HepG2 (cell line): ENCODE measurements around the gene STN1. TPM values are rescaled to one million over a fixed set of nuclear protein-coding genes. Genes with fewer than 3 reads are reported as not detected.

ENCODE experiments used
- GATAD2A ChIP-seq: IDR thresholded peaks from 2 replicates; pipeline ENCODE4 v1.6.1; 2016
- ISL2 ChIP-seq: sonication (generic); formaldehyde crosslinking; IDR thresholded peaks from 2 replicates; pipeline ENCODE4 v1.5.0; 2020; ENCODE audit warnings: missing genetic modification reagents
- LCORL ChIP-seq, 2 experiments: fragments of 450-650 bp in 1 of 2; sonication (generic) in 1 of 2; formaldehyde crosslinking in 1 of 2; IDR thresholded peaks; 2 replicates each; pipeline versions ENCODE4 v1.5.0 to v1.6.1; 2017 to 2020; ENCODE audit warnings: antibody characterized with exemption in 1 of 2, missing genetic modification reagents in 1 of 2
- MED1 ChIP-seq: sonication (generic); formaldehyde crosslinking; IDR thresholded peaks from 2 replicates; pipeline ENCODE4 v1.4.0; 2020; ENCODE audit warnings: missing genetic modification reagents
- ONECUT2 ChIP-seq: sonication (generic); formaldehyde crosslinking; IDR thresholded peaks from 2 replicates; pipeline ENCODE4 v1.4.0; 2020; ENCODE audit warnings: missing genetic modification reagents
- PATZ1 ChIP-seq: sonication (generic); formaldehyde crosslinking; IDR thresholded peaks from 2 replicates; pipeline ENCODE4 v1.4.0; 2020; ENCODE audit warnings: missing genetic modification reagents
- SALL1 ChIP-seq: sonication (generic); formaldehyde crosslinking; IDR thresholded peaks from 2 replicates; pipeline ENCODE4 v1.8.0; 2022; ENCODE audit warnings: mild to moderate bottlenecking, missing genetic modification reagents
- SAP130 ChIP-seq: IDR thresholded peaks from 2 replicates; pipeline ENCODE4 v1.6.1; 2016; ENCODE audit warnings: low read depth
- SMC3 ChIP-seq: IDR thresholded peaks from 2 replicates; pipeline ENCODE4 v1.6.1; 2011; ENCODE audit warnings: low read length, improper control_type of control experiment
- XRCC5 ChIP-seq: fragments of 200-400 bp; formaldehyde crosslinking; optimal IDR thresholded peaks from 2 replicates; pipeline ENCODE3; 2017; ENCODE audit warnings: mild to moderate bottlenecking, low read length
- ZNF740 ChIP-seq: sonication (generic); formaldehyde crosslinking; IDR thresholded peaks from 2 replicates; pipeline ENCODE4 v1.4.0; 2020; ENCODE audit warnings: missing genetic modification reagents
- ZSCAN22 ChIP-seq: sonication (generic); formaldehyde crosslinking; IDR thresholded peaks from 2 replicates; pipeline ENCODE4 v1.4.0; 2020; ENCODE audit warnings: mild to moderate bottlenecking, missing genetic modification reagents
- ZSCAN9 ChIP-seq: IDR thresholded peaks from 2 replicates; pipeline ENCODE4 v1.6.1; 2016; ENCODE audit warnings: borderline replicate concordance
- polyA plus RNA-seq, 8 experiments: library from polyadenylated mRNA; depleted of rRNA in 3 of 8; stranded (reverse) in 7 of 8; unstranded in 1 of 8; fragments of >200 nt; fragmentation: Illumina TruSeq in 4 of 8; extraction: Trizol in 4 of 8; gene quantifications; 2 replicates each; pipeline versions ENCODE4 v1.2.1 to v1.2.3, GENCODE V29; 2011 to 2016; ENCODE audit warnings: low read depth in 4 of 8, missing spikeins in 1 of 8, mixed read lengths in 1 of 8; ENCODE audit not compliant: insufficient read depth in 1 of 8
- total RNA-seq, 5 experiments: library from RNA; depleted of rRNA; stranded (reverse); fragments of >200 nt; fragmentation: Illumina TruSeq; extraction: Trizol; gene quantifications; 2 replicates each; pipeline ENCODE4 v1.2.3, GENCODE V29; 2016; ENCODE audit warnings: low read depth in 1 of 5
- TF ChIP-seq, protein P1 (sequence below): conservative IDR thresholded peaks from 2 replicates; pipeline ENCODE4 v1.6.1; 2018; ENCODE audit warnings: missing genetic modification reagents

Gene STN1
- total and polyA plus RNA-seq, 2 of the 13 experiments (the other 11 are each of a cell fraction or from before 2014, with no cell fraction given) = 17.6 to 22.7 TPM

DNA sequence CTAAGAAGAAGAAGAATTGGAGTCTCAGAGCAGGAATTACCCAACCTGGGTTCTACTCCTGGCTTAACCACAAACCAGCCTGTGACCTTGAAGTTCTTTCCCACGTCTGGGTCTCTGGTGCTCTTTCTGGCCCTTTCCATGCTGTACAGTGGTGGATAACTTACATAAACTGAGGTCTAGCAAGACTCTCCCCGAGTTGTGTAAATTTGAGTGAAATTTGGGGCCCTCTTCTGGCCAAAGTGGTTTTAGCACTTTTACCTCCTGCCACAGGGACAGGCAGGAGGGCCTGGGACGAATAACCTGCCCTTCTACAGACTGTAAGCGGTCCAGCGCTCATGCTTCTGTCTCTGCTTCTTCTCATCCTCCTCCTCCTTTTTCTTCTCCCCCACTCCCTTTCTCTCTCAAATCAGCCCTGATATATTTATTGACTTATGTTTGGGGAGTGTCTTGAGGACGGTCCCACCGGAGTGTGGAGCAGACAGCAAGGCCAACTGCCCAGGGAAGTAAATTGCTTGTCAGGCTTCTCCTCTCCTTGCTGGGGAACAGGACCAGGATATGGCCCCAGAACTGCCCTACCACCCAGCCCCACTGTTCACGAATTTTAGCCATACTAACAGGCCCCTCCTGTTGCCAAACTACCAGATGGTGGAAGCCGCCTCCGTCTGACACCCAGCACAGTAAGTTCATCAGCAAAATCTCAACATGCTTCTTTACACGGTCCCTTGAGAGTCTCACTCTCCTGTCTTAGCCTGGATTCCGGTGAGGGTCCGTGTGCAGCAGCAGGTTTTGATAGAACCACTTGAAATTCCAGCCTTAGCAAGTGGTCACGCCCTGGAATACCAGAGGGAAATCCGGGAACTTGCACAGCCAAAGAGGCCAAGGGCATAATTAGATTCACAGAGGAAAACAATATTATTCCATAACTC, 58.6 kb downstream of the STN1 start (continued):
- TF ChIP-seq, protein P1, sequence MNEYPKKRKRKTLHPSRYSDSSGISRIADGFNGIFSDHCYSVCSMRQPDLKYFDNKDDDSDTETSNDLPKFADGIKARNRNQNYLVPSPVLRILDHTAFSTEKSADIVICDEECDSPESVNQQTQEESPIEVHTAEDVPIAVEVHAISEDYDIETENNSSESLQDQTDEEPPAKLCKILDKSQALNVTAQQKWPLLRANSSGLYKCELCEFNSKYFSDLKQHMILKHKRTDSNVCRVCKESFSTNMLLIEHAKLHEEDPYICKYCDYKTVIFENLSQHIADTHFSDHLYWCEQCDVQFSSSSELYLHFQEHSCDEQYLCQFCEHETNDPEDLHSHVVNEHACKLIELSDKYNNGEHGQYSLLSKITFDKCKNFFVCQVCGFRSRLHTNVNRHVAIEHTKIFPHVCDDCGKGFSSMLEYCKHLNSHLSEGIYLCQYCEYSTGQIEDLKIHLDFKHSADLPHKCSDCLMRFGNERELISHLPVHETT = no peak
- 0 out of 2 replicates have a peak, but pooled peaks have one; percentile 17 for TF ChIP-seq MED1 (CRISPR knock-in tag)
- no peak for TF ChIP-seq LCORL (IDR thresholded peaks at IDR 0.05)
- 0 out of 2 replicates have a peak, but pooled peaks have one; percentile 40 for TF ChIP-seq LCORL (CRISPR knock-in tag; IDR thresholded peaks at IDR 0.05)
- peak; percentile 80 for TF ChIP-seq SMC3
- 0 out of 2 replicates have a peak, but pooled peaks have one; percentile 25 for TF ChIP-seq GATAD2A (CRISPR knock-in tag)
- TF ChIP-seq ZSCAN9 (CRISPR knock-in tag) = 0 out of 2 replicates have a peak, but pooled peaks have one; percentile 23
- 0 out of 2 replicates have a peak, but pooled peaks have one; percentile 62 for TF ChIP-seq ZSCAN22 (CRISPR knock-in tag)
- TF ChIP-seq ONECUT2 = no peak
- TF ChIP-seq ZNF740 (CRISPR knock-in tag) = no peak
- TF ChIP-seq SALL1 (CRISPR knock-in tag) = 0 out of 2 replicates have a peak, but pooled peaks have one; percentile 8
- peak; percentile 31 for TF ChIP-seq XRCC5
- TF ChIP-seq ISL2 (CRISPR knock-in tag) = 0 out of 2 replicates have a peak, but pooled peaks have one; percentile 23
- peak; percentile 23; the same call in 1 of the 2 replicates for TF ChIP-seq SAP130 (CRISPR knock-in tag)
- 0 out of 2 replicates have a peak, but pooled peaks have one; percentile 23 for TF ChIP-seq PATZ1 (CRISPR knock-in tag)
